Testis (tissue), 2 donors: ENCODE results near the gene CTU1.

ENCODE experiments used
- POLR2A ChIP-seq: fragments of 450-650 bp; IDR thresholded peaks from one replicate; pipeline ENCODE4 v1.6.1; 2017; ENCODE audit warnings: antibody characterized with exemption, mild to moderate bottlenecking, moderate library complexity
- TF ChIP-seq, protein P1 (sequence below), 3 experiments: fragments of 450-650 bp in 2 of 3; fragments of 200-600 bp in 1 of 3; sonication (generic) in 1 of 3; IDR thresholded peaks; one replicate each; pipeline ENCODE4 v1.5.1; 2016 to 2019; ENCODE audit warnings: antibody characterized with exemption in 3 of 3, mild to moderate bottlenecking in 2 of 3, moderate library complexity in 1 of 3

DNA sequence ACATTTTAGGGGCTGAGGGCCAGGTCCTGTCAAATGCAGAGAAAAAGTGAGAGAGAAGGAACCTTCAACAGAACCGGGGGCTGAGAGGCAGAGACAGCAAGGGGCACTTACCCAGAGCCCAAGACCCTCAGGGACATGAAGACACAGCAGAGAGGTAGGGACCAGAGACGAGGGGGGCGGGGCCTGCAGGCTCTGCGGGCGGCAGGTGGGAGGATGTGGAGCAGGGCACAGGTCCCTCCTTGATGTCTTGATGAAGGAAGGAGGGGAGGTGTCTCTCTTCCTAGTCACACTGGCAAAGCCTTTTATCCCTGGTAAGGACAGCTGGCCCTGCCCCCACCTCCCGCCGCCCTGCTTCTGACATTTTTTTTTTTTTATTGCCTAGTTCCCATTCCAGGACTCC lies 25.6 kb downstream of the CTU1 start, which contains the start of gene KLK14:
- TF ChIP-seq, protein P1, sequence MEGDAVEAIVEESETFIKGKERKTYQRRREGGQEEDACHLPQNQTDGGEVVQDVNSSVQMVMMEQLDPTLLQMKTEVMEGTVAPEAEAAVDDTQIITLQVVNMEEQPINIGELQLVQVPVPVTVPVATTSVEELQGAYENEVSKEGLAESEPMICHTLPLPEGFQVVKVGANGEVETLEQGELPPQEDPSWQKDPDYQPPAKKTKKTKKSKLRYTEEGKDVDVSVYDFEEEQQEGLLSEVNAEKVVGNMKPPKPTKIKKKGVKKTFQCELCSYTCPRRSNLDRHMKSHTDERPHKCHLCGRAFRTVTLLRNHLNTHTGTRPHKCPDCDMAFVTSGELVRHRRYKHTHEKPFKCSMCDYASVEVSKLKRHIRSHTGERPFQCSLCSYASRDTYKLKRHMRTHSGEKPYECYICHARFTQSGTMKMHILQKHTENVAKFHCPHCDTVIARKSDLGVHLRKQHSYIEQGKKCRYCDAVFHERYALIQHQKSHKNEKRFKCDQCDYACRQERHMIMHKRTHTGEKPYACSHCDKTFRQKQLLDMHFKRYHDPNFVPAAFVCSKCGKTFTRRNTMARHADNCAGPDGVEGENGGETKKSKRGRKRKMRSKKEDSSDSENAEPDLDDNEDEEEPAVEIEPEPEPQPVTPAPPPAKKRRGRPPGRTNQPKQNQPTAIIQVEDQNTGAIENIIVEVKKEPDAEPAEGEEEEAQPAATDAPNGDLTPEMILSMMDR (IDR thresholded peaks at IDR 0.05), result no peak
- no peak for TF ChIP-seq POLR2A
